GM12878 (cell line): ENCODE data around the gene PRKX. TPM values are rescaled to one million over a fixed set of nuclear protein-coding genes. Genes with fewer than 3 reads are reported as not detected.

Experiments used
- ATAC-seq: fragments of 200-7000 bp; cut with Tn5 transposase; 3 replicates; pipeline ENCODE4 v1.9.1; 2020; ENCODE audit warnings: mild to moderate bottlenecking, moderate library complexity
- BruUV-seq: library from RNA; stranded (reverse); fragments of 400-500 nt; replicated peaks from 2 replicates; lab custom pipeline; 2021; lab: Mats Ljungman, UMichigan
- CTCF ChIA-PET: fragments of 300-600 bp; sonication (Branson Sonifier 250); formaldehyde crosslinking; extraction: SDS; loops from one replicate; lab custom pipeline; 2021; ENCODE audit warnings: inconsistent platforms; lab: Yijun Ruan, JAX
- POLR2A ChIA-PET: fragments of 350-600 bp; formaldehyde crosslinking; extraction: SDS; loops from one replicate; lab custom pipeline; 2021; ENCODE audit warnings: inconsistent platforms; lab: Charles Lee
- RAD21 ChIA-PET: fragments of 300-600 bp; sonication (Branson Sonifier 250); formaldehyde crosslinking; loops from one replicate; lab custom pipeline; 2023; ENCODE audit warnings: antibody characterized with exemption; ENCODE audit not compliant: unreplicated experiment; lab: Charles Lee
- SMC1A ChIA-PET: fragments of 300-600 bp; sonication (Branson Sonifier 250); formaldehyde crosslinking; loops from one replicate; lab custom pipeline; 2023; ENCODE audit not compliant: unreplicated experiment, uncharacterized antibody; lab: Charles Lee
- DNase-seq: peaks from one replicate; pipeline ENCODE4 v3.0.0-alpha.2; 2011; ENCODE audit warnings: low read depth, low spot score
- FAIRE-seq: peaks from 3 replicates; lab custom pipeline; 2011; peaks lifted over from hg19 to GRCh38; lab: Jason Lieb, UNC
- H2AFZ ChIP-seq: 2 replicates; pipeline ENCODE4 v1.6.0; 2011; ENCODE audit warnings: low read depth, low read length, control low read depth; ENCODE audit not compliant: control insufficient read depth
- H3K27ac ChIP-seq: 2 replicates; pipeline ENCODE4 v1.5.1; 2011; ENCODE audit warnings: control low read depth; ENCODE audit not compliant: control insufficient read depth, insufficient read depth
- H3K27me3 ChIP-seq, 2 experiments: replicated peaks in 1 of 2; 2 replicates each; pipeline versions ENCODE4 v1.6.0 to v1.6.1; 2011; ENCODE audit warnings: low read length in 1 of 2; ENCODE audit not compliant: control insufficient read depth in 2 of 2, insufficient read depth in 2 of 2
- H3K36me3 ChIP-seq, 2 experiments: 2 replicates each; pipeline ENCODE4 v1.5.1; 2011; ENCODE audit warnings: low read length in 1 of 2; ENCODE audit not compliant: control insufficient read depth in 2 of 2, insufficient read depth in 2 of 2
- H3K4me1 ChIP-seq: 2 replicates; pipeline ENCODE4 v1.6.1; 2011; ENCODE audit warnings: mild to moderate bottlenecking, low read length, moderate library complexity, mixed read lengths; ENCODE audit not compliant: control insufficient read depth, insufficient read depth
- H3K4me2 ChIP-seq: 2 replicates; pipeline ENCODE4 v1.6.0; 2011; ENCODE audit warnings: control low read depth; ENCODE audit not compliant: control insufficient read depth, insufficient read depth
- H3K4me3 ChIP-seq: fragments of 200-600 bp; sonication (generic); 2 replicates; pipeline ENCODE4 v1.5.1; 2016
- H3K79me2 ChIP-seq: 2 replicates; pipeline ENCODE4 v1.6.0; 2011; ENCODE audit warnings: low read length; ENCODE audit not compliant: control insufficient read depth, insufficient read depth
- H3K9ac ChIP-seq: 2 replicates; pipeline ENCODE4 v1.8.0; 2011; ENCODE audit warnings: low read length, control low read depth, mixed read lengths; ENCODE audit not compliant: control insufficient read depth, insufficient read depth
- H3K9me3 ChIP-seq: replicated peaks from 3 replicates; pipeline ENCODE4 v1.5.1; 2011; ENCODE audit warnings: mild to moderate bottlenecking, low read length; ENCODE audit not compliant: control insufficient read depth, insufficient read depth
- H4K20me1 ChIP-seq: 2 replicates; pipeline ENCODE4 v1.6.0; 2011; ENCODE audit not compliant: control insufficient read depth, insufficient read depth
- GATAD2B ChIP-seq: fragments of 450-650 bp; conservative IDR thresholded peaks from 2 replicates; pipeline ENCODE4 v1.6.1; 2017; ENCODE audit warnings: low read depth, mild to moderate bottlenecking, moderate library complexity
- SPI1 ChIP-seq: IDR thresholded peaks from 2 replicates; pipeline ENCODE4 v1.6.1; 2011; ENCODE audit warnings: low read depth, mild to moderate bottlenecking, low read length, moderate library complexity, borderline replicate concordance; ENCODE audit not compliant: insufficient read depth
- SRF ChIP-seq, 2 experiments: IDR thresholded peaks; 2 replicates each; pipeline ENCODE4 v1.6.1; 2011; ENCODE audit warnings: low read depth in 2 of 2, low read length in 2 of 2, mild to moderate bottlenecking in 1 of 2, moderate library complexity in 1 of 2
- ZSCAN29 ChIP-seq: fragments of 450-650 bp; IDR thresholded peaks from 2 replicates; pipeline ENCODE4 v1.6.1; 2017; ENCODE audit warnings: mild to moderate bottlenecking, moderate library complexity
- WGBS: methylation state at CpG from one replicate; pipeline ENCODE4 v1.1.6; 2016; ENCODE audit warnings: low lambda C conversion rate; ENCODE audit not compliant: insufficient replicate concordance, insufficient coverage; ENCODE audit errors: missing lambda C conversion rate; 5-methylcytosine and 5-hydroxymethylcytosine counted together
- in situ Hi-C: fragments of 300-500 bp; cut with MboI; formaldehyde crosslinking; loops from 9 replicates; pipeline ENCODE4 v1.14.3; 2018; ENCODE audit warnings: mixed read lengths
- intact Hi-C: fragments of 100-400 bp; cut with micrococcal nuclease; formaldehyde crosslinking; loops from one replicate; pipeline ENCODE4 v1.14.2; 2022; ENCODE audit not compliant: unreplicated experiment
- polyA plus RNA-seq, 11 experiments: library from polyadenylated mRNA; depleted of rRNA in 4 of 11; unstranded in 6 of 11; stranded (reverse) in 5 of 11; fragments of >200 nt; fragmentation: Nextera tagmentation in 4 of 11; fragmentation: Illumina TruSeq in 1 of 11; extraction: Ambion mirVana in 4 of 11; extraction: Trizol in 1 of 11; gene quantifications; 1 replicate in 1 of 11; 2 replicates in 10 of 11; pipeline versions ENCODE4 v1.2.1 to v1.2.3, GENCODE V29; 2011 to 2016; ENCODE audit warnings: inconsistent platforms in 2 of 11, missing spikeins in 2 of 11, low read depth in 1 of 11
- total RNA-seq, 4 experiments: library from RNA; depleted of rRNA in 3 of 4; stranded (reverse); fragments of >200 nt in 3 of 4; fragmentation: Illumina TruSeq in 1 of 4; extraction: Trizol in 1 of 4; gene quantifications; 2 replicates each; pipeline versions ENCODE4 v1.2.1 to v1.2.3, GENCODE V29; 2013 to 2021
- TF ChIP-seq, protein P1 (sequence below): IDR thresholded peaks from 2 replicates; pipeline ENCODE4 v1.6.1; 2011; ENCODE audit warnings: mild to moderate bottlenecking, low read depth, low read length, moderate library complexity; ENCODE audit not compliant: insufficient replicate concordance
- TF ChIP-seq, protein P2 (sequence below): fragments of 150-350 bp; IDR thresholded peaks from 2 replicates; pipeline ENCODE4 v1.6.1; 2014; ENCODE audit warnings: mild to moderate bottlenecking, low read depth, low read length

The PRKX gene
- total and polyA plus RNA-seq, 10 of the 15 experiments (the other 5 are each of a cell fraction or from before 2014, with no cell fraction given): 3.9 to 45.3 (median 23.9) TPM

DNA sequence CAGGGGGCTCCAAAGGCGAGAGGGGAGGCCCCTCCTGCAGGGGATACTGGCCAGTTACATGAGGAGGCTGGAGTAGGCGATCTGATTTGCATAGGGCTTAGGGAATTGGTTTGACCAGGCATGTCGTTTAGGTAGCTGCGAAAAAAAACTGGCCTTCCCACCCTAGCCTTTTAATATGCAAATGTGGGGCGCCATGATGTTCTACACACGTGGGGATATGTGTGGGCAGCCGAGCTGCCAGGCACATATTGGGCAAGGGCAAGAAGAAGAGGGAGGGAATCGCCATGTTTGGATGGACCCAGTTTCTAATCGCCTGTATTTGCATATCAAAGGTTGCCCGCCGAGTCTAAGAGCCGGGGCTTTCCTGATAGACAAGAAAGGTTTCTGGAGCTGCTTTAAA, 121.3 kb downstream of the PRKX start:
- Histone ChIP-seq H3K27ac (no peak overlapping the region), H4K20me1 (no peaks in the 10 kb centered on the region), H3K9ac (no peak overlapping the region), H3K4me2 (no peak overlapping the region), H3K4me1 (no peaks in the 10 kb centered on the region), H2AFZ (no peak overlapping the region), H3K27me3 (no peaks in the 10 kb centered on the region), H3K9me3 (no peaks in the 10 kb centered on the region), H3K36me3 (no peaks in the 10 kb centered on the region), H3K79me2 (no peaks in the 10 kb centered on the region), H3K4me3 (no peak overlapping the region)
- BruUV-seq: no TSS peak
- RAD21 ChIA-PET: no interaction called here
- FAIRE-seq (no peak), ATAC-seq (no peak), DNase-seq (no peak)
- CTCF ChIA-PET: no interaction called here
- 41% methylated on average over 12 of the region's 12 CpGs for WGBS
- intact Hi-C loops (no loop called here), in situ Hi-C loops (no loop called here)
- SMC1A ChIA-PET: no interaction called here
- POLR2A ChIA-PET: no interaction called here
- TF ChIP-seq GATAD2B (no peak), ZSCAN29 (no peak)
- TF ChIP-seq, protein P1, sequence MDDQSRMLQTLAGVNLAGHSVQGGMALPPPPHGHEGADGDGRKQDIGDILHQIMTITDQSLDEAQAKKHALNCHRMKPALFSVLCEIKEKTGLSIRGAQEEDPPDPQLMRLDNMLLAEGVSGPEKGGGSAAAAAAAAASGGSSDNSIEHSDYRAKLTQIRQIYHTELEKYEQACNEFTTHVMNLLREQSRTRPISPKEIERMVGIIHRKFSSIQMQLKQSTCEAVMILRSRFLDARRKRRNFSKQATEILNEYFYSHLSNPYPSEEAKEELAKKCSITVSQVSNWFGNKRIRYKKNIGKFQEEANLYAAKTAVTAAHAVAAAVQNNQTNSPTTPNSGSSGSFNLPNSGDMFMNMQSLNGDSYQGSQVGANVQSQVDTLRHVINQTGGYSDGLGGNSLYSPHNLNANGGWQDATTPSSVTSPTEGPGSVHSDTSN: no peak

DNA sequence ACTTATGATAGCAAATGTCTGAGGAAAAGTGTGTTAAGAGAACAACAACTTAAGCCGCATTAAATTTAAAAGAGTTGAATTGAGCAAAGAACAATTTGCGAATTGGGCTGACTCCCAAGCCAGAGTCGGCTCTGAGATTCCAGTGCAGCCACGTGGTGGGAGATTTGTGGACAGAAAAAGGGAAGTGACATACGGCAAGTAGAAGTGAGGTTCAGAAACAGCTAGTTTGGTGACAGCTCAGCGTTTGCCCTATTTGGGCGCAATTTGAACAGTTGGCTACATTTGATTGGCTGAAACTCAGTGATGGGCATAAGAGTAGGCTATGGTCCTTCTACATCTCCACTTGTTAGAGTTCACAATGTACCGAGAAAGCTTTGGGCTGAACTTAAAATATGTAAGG, 124.0 kb downstream of the PRKX start:
- ChIA-PET CTCF (no interaction called here), SMC1A (no interaction called here)
- no TSS peak for BruUV-seq

More for the DNA sequence above, 124.0 kb downstream of the PRKX start:
- in situ Hi-C loops: no loop called here
- Histone ChIP-seq H3K27me3 (no peaks in the 10 kb centered on the region), H3K4me3 (no peak overlapping the region), H3K36me3 (no peaks in the 10 kb centered on the region), H3K4me2 (no peak overlapping the region), H3K9me3 (no peaks in the 10 kb centered on the region), H3K9ac (no peak overlapping the region), H3K4me1 (no peaks in the 10 kb centered on the region), H3K27ac (no peak overlapping the region), H3K79me2 (no peaks in the 10 kb centered on the region), H4K20me1 (no peaks in the 10 kb centered on the region), H2AFZ (no peak overlapping the region)
- ATAC-seq (no peak), DNase-seq (no peak), FAIRE-seq (no peak)
- 0 out of 4 replicates have a peak, but pooled peaks of 1 of the 2 experiments have one; percentile 32 for TF ChIP-seq SRF (IDR thresholded peaks at IDR 0.05; ENCODE audit: low read depth in 2 of 2, low read length in 2 of 2)
- peak; percentile 56; the same call in 1 of the 2 replicates for TF ChIP-seq SPI1
- TF ChIP-seq, protein P2, sequence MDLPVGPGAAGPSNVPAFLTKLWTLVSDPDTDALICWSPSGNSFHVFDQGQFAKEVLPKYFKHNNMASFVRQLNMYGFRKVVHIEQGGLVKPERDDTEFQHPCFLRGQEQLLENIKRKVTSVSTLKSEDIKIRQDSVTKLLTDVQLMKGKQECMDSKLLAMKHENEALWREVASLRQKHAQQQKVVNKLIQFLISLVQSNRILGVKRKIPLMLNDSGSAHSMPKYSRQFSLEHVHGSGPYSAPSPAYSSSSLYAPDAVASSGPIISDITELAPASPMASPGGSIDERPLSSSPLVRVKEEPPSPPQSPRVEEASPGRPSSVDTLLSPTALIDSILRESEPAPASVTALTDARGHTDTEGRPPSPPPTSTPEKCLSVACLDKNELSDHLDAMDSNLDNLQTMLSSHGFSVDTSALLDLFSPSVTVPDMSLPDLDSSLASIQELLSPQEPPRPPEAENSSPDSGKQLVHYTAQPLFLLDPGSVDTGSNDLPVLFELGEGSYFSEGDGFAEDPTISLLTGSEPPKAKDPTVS: no peak
- ChIA-PET POLR2A (no interaction called here), RAD21 (no interaction called here)
- intact Hi-C loops: no loop called here
- WGBS: 61% methylated on average over 8 of the region's 8 CpGs
